Measurements from ENCODE around the gene NRP2.

NRP2 gene

DNA sequence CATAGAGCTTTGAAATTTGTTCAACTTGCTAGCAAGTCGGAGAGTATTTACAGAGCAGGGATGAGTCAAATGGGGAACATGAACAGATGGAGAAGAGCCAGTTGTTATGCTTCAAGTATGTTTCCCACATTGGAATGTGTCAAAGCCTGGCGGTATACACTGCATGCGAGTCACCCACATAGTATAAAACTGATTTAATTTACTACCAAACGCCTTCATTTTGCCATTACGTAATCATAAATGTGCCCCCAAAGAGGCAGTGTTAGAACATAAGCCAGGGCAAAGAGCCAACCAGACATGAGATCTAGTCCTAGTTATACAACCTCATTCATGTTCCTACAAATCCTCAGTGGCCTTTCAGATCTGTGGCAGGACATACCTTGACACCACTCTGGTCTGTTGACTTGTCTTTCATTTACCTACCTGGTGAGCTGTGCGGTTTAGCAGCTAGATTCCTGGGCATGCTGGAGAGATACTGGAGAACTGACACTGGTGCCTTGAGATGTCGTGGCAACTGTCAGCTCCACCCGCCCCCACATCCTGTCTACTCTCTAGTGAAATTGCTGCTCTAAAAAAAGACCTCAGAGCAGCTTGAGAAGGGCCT is 21.7 kb upstream of the NRP2 start:
- TF ChIP-seq, protein P1, sequence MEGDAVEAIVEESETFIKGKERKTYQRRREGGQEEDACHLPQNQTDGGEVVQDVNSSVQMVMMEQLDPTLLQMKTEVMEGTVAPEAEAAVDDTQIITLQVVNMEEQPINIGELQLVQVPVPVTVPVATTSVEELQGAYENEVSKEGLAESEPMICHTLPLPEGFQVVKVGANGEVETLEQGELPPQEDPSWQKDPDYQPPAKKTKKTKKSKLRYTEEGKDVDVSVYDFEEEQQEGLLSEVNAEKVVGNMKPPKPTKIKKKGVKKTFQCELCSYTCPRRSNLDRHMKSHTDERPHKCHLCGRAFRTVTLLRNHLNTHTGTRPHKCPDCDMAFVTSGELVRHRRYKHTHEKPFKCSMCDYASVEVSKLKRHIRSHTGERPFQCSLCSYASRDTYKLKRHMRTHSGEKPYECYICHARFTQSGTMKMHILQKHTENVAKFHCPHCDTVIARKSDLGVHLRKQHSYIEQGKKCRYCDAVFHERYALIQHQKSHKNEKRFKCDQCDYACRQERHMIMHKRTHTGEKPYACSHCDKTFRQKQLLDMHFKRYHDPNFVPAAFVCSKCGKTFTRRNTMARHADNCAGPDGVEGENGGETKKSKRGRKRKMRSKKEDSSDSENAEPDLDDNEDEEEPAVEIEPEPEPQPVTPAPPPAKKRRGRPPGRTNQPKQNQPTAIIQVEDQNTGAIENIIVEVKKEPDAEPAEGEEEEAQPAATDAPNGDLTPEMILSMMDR (conservative IDR thresholded peaks at IDR 0.05; ENCODE audit: low read depth, low read length): no peak
- no peaks in the 10 kb centered on the region for H3K27me3 ChIP-seq (ENCODE audit: insufficient read depth, low read depth)
- no peak overlapping the region for H3K4me2 ChIP-seq
- H2AFZ ChIP-seq (ENCODE audit: low read depth): no peak overlapping the region
- H3K9ac ChIP-seq: no peak overlapping the region
- H3K79me2 ChIP-seq (ENCODE audit: insufficient read depth, low read depth): no peaks in the 10 kb centered on the region
- no peak overlapping the region for H3K27ac ChIP-seq
- H3K36me3 ChIP-seq (ENCODE audit: insufficient read depth): no peaks in the 10 kb centered on the region
- H4K20me1 ChIP-seq (ENCODE audit: insufficient read depth): no peaks in the 10 kb centered on the region
- no peak overlapping the region for H3K4me3 ChIP-seq (IDR thresholded peaks at IDR 0.05; ENCODE audit: insufficient read depth, low read depth, low read length)
- no peaks in the 10 kb centered on the region for H3K4me1 ChIP-seq (ENCODE audit: low read depth, poor library complexity, severe bottlenecking)

DNA sequence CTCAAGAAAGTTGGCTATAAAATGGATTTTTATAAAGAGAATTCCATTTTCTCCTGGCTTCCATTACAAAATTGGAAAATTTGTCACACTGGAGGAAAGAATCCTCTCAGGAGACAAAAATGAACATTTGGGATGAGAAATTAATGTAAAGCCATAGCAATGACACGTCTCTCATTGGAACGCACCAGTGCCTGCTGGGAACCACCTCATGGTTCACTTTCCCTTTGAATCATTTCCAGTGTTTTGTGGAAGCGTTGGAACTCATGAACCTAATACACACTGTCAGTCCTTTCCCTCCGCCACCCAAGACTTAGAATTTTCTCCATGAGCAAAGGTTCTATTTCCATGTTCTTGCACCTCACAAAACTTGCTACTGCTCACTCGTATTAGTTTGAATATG is 21.0 kb upstream of the NRP2 start:
- Histone ChIP-seq H3K79me2 (ENCODE audit: insufficient read depth, low read depth) (no peaks in the 10 kb centered on the region), H3K27ac (no peak overlapping the region), H4K20me1 (ENCODE audit: insufficient read depth) (no peaks in the 10 kb centered on the region), H3K36me3 (ENCODE audit: insufficient read depth) (no peaks in the 10 kb centered on the region), H3K4me3 (IDR thresholded peaks at IDR 0.05; ENCODE audit: insufficient read depth, low read depth, low read length) (no peak overlapping the region), H3K27me3 (ENCODE audit: insufficient read depth, low read depth) (no peaks in the 10 kb centered on the region), H3K4me1 (ENCODE audit: low read depth, poor library complexity, severe bottlenecking) (no peaks in the 10 kb centered on the region), H3K4me2 (no peak overlapping the region), H3K9ac (no peak overlapping the region), H2AFZ (ENCODE audit: low read depth) (no peak overlapping the region)
- TF ChIP-seq, protein P1 (conservative IDR thresholded peaks at IDR 0.05; ENCODE audit: low read depth, low read length): no peak

DNA sequence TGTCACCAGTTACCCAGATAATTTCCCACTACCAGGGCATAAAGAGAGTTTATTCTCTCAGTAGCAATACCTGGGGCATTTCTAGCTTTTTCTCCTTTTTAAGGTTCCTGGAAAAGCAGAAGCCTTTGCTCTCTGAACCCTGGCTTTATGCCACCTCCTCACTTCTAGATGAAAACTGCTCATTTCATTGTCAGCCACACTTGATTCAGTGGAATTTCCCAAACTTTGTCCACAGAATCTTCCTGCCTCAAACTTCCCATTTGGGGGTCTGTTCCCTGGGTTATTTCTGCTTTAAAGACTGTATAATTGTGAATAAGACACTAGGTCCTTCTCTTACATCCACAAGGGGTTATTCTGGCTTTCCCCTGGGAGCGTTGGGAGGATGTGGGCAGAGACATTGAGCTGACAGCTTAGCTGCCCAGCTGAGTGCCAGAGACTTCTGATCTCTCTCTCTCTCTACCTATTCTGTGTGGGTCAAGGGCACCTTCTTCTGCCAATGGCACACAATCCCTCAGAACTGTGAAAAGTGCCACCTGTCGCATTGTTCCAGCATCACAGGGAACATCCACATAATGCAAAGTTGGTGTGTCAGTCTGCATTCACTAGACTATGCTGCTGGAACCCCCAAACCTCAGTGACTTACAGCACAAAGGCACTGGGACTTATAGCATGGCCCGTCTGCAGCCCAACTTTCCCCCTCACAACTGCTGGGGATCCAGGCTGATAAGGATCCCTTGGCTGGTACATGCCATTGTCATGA is 19.9 kb upstream of the NRP2 start:
- no peaks in the 10 kb centered on the region for H3K36me3 ChIP-seq (ENCODE audit: insufficient read depth)
- no peak overlapping the region for H3K27ac ChIP-seq
- no peaks in the 10 kb centered on the region for H3K27me3 ChIP-seq (ENCODE audit: insufficient read depth, low read depth)
- no peak overlapping the region for H3K4me2 ChIP-seq
- H3K79me2 ChIP-seq (ENCODE audit: insufficient read depth, low read depth): no peaks in the 10 kb centered on the region
- H3K4me1 ChIP-seq (ENCODE audit: low read depth, poor library complexity, severe bottlenecking): no peaks in the 10 kb centered on the region
- no peak overlapping the region for H3K4me3 ChIP-seq (IDR thresholded peaks at IDR 0.05; ENCODE audit: insufficient read depth, low read depth, low read length)
- no peaks in the 10 kb centered on the region for H4K20me1 ChIP-seq (ENCODE audit: insufficient read depth)
- H2AFZ ChIP-seq (ENCODE audit: low read depth): no peak overlapping the region
- no peak overlapping the region for H3K9ac ChIP-seq
- TF ChIP-seq, protein P1 (conservative IDR thresholded peaks at IDR 0.05; ENCODE audit: low read depth, low read length): no peak

DNA sequence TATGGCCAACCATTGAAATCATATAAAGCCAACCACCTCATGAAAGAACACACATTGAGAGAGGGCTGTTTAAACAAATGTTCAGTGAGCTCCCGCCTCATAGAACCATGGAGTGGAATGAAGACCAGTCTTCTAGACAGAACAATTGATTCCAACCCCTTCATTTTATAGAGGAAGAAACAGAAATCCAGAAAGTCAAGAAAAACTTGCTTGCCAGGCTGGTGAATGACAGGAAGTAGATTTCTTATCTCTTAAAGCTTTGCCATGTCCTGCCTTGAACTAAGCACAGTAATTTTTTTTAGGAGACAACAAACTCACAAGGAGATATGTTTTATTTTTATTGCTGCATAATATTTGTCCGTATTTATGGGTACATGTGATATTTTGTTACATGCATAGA is 16.5 kb upstream of the NRP2 start:
- Histone ChIP-seq H3K27ac (no peak overlapping the region), H3K4me2 (no peak overlapping the region), H3K27me3 (ENCODE audit: insufficient read depth, low read depth) (no peaks in the 10 kb centered on the region), H3K9ac (no peak overlapping the region), H3K79me2 (ENCODE audit: insufficient read depth, low read depth) (no peaks in the 10 kb centered on the region), H3K36me3 (ENCODE audit: insufficient read depth) (no peaks in the 10 kb centered on the region), H3K4me1 (ENCODE audit: low read depth, poor library complexity, severe bottlenecking) (no peaks in the 10 kb centered on the region), H3K4me3 (IDR thresholded peaks at IDR 0.05; ENCODE audit: insufficient read depth, low read depth, low read length) (no peak overlapping the region), H2AFZ (ENCODE audit: low read depth) (no peak overlapping the region), H4K20me1 (ENCODE audit: insufficient read depth) (no peaks in the 10 kb centered on the region)
- TF ChIP-seq, protein P1 (conservative IDR thresholded peaks at IDR 0.05; ENCODE audit: low read depth, low read length): no peak

All from KMS-11 (cell line).